ENCODE measurements around the gene GLRX5. TPM values are rescaled to one million over a fixed set of nuclear protein-coding genes. Genes with fewer than 3 reads are reported as not detected.

The GLRX5 gene
- total RNA-seq, 1 experiment from 2014 or later: 60.1 TPM

- no peaks in the 10 kb centered on the region for H3K36me3 ChIP-seq (ENCODE audit: control insufficient read depth in 1 of 2, insufficient read depth in 2 of 2, low read length in 2 of 2)
- no peak overlapping the region for H3K9ac ChIP-seq (ENCODE audit: low read length)
- ATAC-seq (no peak), DNase-seq (ENCODE audit: low read depth, low spot score) (no peak)
- ChIA-PET POLR2A (no interaction called here), CTCF (interaction anchor here (1.7 kb wide), 1 partner anchor 54 kb away, joined by 5 read pairs; no protein-coding TSS in a partner anchor), RAD21 (ENCODE audit: low non-redundant PET in 1 of 2, low total read pairs in 2 of 2, uncharacterized antibody in 2 of 2, unreplicated experiment in 2 of 2) (no interaction called here)
- H4K20me1 ChIP-seq (ENCODE audit: insufficient read depth): no peaks in the 10 kb centered on the region
- H3K9me3 ChIP-seq (ENCODE audit: control insufficient read depth in 1 of 2, insufficient read depth in 1 of 2, low read depth in 1 of 2, low read length in 2 of 2): no peaks in the 10 kb centered on the region
- intact Hi-C loops (cut with micrococcal nuclease): no loop called here
- H3K4me1 ChIP-seq (ENCODE audit: control insufficient read depth in 1 of 2, insufficient read depth in 2 of 2, low read length in 2 of 2): peaks cover 0 to 13% of the 10 kb centered on the region in 2 experiments; a peak in 2 of 4 replicates
- no peak overlapping the region for H3K4me3 ChIP-seq (replicated peaks in 1 of 2; ENCODE audit: low read depth in 1 of 2, low read length in 2 of 2)
- BruUV-seq (replicated peaks): no TSS peak
- TF ChIP-seq CBX3 (IDR thresholded peaks at IDR 0.05; ENCODE audit: low read depth) (no peak), EZH2phosphoT487 (IDR thresholded peaks at IDR 0.05; ENCODE audit: borderline replicate concordance) (no peak), CEBPB (IDR thresholded peaks at IDR 0.05; ENCODE audit: low read depth) (no peak), JUND (IDR thresholded peaks at IDR 0.05) (no peak), ATF3 (IDR thresholded peaks at IDR 0.05) (no peak), REST (IDR thresholded peaks at IDR 0.05; ENCODE audit: low read depth) (no peak), EGR1 (IDR thresholded peaks at IDR 0.05; ENCODE audit: low read depth) (no peak), YY1 (IDR thresholded peaks at IDR 0.05; ENCODE audit: extremely low read depth, insufficient replicate concordance, low read depth, low read length) (no peak), ZNF274 (IDR thresholded peaks at IDR 0.05; ENCODE audit: low read depth, low read length) (no peak), SP1 (IDR thresholded peaks at IDR 0.05; ENCODE audit: low read depth) (no peak), MAX (IDR thresholded peaks at IDR 0.05) (no peak), RAD21 (IDR thresholded peaks at IDR 0.05; ENCODE audit: low read depth) (no peak)
- H2AFZ ChIP-seq (ENCODE audit: low read depth, low read length, poor library complexity, severe bottlenecking): no peak overlapping the region
- H3K79me2 ChIP-seq (ENCODE audit: insufficient read depth, low read length): no peaks in the 10 kb centered on the region
- H3K27ac ChIP-seq (ENCODE audit: low read depth, low read length): no peak overlapping the region
- no peaks in the 10 kb centered on the region for H3K27me3 ChIP-seq (ENCODE audit: insufficient read depth, low read length)
- H3K9me2 ChIP-seq (ENCODE audit: insufficient read depth): no peaks in the 10 kb centered on the region
- no peak overlapping the region for H3K4me2 ChIP-seq (ENCODE audit: low read length)
Observed at GRCh38 chr14:95496111-95496681, 38.7 kb upstream of the GLRX5 start.
